GM18526 (cell line): ENCODE measurements around the gene IPO4.
A peak's percentile ranks its signal among the peaks of the same experiment; 100 is the strongest.

Experiments used
- POLR2A ChIP-seq: IDR thresholded peaks from 3 replicates; pipeline ENCODE4 v1.6.1; 2011; ENCODE audit not compliant: insufficient read length; ENCODE audit errors: extremely low read depth

The IPO4 gene

DNA sequence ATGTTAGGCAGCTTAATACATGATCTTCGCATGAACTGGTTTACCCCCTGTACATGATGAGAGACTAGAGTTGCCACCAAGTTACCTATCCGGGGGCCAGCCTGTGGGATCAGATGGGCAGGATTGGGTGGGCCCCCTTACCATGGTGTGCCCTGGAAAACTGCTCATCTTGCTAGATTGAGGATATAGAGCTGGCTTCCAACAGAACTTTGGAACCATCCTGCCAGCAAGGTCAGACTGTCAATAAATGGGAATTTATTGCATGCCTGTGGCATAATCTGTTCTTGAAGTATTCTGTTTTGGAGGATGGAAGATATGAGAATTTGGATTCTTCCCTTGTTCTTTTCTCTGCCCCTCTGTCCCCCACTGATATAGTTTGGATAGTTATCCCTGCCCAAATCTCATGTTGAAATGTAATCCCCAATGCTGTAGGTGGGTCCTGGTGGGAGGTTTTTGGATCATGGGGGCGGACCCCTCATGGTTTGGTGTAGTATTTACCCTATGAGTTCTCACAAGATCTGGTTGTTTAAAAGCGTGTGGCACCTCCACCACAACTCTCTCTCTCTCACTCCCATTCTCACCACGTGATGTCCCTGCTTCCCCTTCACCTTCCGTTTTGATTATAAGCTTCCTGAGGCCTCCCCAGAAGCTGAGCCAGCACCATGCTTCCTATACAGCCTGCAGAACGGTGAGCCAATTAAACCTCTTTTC lies 10.4 kb upstream of the IPO4 start:
- TF ChIP-seq POLR2A: no peak

DNA sequence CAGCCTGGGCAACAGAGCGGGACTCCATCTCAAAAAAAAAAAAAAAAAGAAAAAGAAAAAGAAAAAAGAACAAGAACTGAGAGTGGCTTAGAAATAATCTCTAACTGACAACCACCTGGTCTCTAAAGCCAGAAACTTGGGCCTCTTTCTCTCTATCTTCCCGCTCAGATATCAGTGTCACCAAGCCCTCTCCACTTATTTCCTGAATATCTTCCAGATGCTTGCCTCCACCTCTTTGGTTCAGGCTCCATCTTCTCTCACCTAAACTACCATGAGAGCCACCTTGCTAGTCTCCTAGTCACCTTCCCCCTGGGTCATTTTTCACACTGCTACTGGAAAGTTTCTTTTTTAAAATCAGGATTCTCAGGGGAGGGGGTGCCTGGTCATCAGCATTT lies 8.4 kb upstream of the IPO4 start:
- TF ChIP-seq POLR2A: no peak

DNA sequence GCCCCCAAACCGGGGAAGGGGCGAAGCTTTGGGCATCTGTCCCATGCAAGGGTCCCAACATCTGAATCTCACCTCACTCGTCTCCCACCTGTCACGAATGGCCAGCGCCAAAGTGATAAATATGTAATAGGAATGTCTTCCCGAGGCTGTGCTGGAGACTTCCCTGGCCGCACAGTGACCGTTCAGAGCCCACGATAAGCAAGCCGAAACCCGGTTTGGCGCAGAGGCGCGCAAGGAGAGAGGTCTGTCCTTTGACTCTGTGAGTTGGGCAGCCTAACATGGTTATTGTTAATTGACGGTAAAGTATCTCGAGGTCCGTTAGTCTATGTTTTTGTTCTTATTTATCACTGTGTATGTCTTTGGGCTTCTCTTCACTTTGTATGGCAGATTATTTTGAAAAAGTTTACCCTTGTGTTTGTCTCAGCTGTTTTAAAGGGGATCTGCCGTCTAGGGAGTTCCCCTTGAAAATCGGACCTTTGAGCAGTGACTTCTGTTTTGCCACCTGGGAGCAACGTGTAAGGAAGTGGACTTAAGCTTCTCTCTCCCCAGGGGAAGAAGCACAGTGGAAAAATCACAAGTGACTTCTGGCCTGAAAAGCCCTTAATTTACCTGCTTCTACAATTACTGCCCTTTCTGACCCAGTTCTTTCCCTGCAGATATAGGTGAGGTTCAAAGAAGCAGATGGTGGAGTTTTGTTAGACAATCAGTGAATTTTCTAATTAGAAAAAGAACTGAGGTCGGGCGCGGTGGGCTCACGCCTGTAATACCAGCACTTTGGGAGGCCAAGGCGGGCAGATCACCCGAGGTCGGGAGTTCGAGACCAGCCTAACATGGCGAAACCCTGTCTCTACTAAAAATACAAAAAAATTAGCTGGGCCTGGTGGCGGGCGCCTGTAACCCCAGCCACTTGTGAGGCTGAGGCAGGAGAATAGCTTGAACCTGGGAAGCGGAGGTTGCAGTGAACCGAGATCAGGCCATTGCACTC lies 7.7 kb upstream of the IPO4 start:
- no peak for TF ChIP-seq POLR2A

DNA sequence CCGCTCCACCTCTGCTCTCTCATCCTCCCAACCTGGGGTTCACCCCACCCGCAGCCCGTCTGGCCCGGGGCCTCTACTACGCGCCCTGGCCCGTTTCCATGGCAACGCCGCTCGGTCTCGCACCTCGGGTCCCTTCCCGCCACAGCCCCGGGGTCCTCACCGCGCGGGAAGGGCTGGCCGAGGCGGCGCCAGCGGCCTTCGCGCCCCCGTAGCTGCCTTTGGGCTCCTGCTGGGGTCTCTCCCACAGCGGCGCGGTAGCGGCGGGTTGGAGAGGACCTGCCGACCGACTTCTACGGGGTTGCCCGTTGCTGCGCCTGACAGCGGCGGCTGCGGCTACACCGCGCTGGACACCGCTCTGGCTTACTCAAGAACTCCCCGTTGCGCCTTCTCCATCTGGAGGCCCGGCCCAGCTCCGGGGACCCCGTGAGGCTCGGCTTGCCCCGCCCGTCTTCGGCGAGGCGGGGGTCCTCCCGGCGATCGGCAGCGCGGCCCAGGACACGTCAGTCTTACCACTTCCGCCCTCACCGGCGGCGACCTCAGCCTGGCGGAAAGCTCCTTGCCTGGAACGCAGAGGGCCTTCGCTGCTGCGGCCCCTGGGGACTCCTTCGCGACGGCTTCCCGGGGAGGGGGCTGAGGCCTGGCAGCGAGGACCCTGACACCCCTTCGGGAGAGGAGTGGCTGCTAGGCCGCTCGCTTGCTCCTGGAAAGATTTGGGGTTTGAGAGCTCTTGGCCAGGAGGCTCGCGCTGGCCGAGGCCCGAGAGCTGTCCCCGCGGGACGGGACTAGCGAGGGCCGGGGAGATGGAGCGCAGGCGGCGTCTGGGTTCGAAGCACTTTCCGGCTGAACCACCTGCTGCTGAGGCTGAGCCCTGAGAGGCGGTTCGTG lies 6.8 kb upstream of the IPO4 start, which contains the start of gene TM9SF1:
TSS of gene TM9SF1 (minus strand) at position 256 of the 885 bp plus-strand sequence. CDS start 422 bp downstream, outside the sequence.
- TF ChIP-seq POLR2A: peak; percentile 76

DNA sequence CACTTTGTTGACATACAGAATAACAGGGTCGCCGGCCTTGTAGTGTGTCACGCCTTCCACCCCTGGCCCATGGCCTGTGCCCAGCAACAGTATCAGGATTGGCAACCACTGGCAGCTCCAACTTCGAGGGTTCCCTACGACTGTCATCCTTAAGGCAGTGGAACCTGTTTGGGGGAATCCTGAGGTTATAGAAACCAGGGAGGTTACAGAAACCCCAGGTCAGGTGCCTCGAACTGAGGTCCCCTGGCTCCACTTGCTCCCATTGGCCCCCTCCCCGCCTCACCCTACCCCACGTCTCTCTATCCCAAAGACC lies 6.2 kb upstream of the IPO4 start:
- no peak for TF ChIP-seq POLR2A

DNA sequence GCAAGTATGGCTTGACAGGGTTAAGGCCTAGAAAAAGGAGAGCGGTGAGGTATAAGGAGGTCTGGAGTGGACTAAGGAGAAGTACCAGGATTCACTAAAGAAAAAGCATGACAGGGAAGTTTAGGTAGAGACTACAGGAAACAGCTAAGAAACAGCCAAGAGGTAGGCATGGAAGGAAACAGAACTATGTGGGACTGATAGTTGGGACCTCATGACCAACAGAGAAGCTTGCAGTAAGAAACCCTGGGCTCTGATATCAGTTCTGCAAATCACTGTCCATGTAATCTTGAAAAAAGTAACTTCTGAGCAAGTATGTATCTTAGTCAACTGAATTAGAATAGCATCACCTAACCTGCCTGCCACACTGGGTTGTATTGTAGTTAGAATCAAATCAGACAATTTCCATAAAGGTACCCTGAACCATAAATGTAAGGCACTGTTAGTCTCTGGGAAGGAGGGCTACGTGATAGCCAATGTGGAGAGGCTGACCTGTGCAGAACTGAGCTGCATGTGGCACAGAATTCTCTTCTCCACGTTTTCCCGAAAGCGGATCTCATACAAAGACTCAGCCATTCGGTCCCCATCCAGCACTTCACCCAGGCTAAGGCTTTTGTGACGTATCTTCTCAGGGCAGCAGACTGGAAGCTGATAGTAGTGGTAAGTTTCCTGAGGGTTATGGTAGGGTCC lies 5.7 kb upstream of the IPO4 start:
- TF ChIP-seq POLR2A: no peak

DNA sequence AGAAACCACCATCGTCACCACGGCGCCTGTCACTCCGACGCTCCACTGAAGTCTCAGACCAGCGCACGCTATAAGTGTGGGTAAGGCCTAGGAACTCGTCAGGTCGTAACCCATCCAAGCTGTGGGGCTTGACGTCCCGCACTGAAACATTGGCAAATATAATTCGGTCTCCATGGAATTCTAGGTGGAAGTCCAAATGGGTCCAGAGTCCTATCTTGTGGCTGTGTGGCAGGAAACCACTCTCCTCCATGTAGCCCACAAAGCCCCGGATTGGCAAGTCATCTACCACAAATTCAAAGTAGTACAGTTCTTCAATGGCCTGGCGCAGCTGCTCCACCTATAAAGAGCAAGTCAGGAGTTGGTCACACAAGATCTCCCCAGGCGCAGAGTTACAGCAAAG lies 4.3 kb upstream of the IPO4 start:
- TF ChIP-seq POLR2A: no peak

DNA sequence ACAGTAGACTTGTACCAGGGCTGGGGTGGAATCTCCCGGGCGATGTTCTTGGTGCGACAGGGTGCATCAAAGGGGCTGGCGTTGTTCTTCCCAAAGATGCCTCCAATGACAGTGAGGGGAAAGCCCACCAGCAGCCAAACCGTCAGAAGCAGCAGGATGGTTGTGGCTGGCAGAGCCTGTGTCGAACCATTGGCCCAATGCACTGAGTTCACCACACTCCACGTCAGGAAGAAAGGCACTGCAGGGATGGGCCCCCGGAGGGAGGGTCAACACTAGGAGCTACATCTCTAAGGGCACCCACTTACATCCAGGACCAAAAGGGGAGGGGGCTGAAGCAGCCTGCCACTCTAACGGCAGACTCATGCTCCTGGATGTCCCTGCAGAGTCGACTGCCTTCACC lies 1.8 kb upstream of the IPO4 start:
- no peak for TF ChIP-seq POLR2A

DNA sequence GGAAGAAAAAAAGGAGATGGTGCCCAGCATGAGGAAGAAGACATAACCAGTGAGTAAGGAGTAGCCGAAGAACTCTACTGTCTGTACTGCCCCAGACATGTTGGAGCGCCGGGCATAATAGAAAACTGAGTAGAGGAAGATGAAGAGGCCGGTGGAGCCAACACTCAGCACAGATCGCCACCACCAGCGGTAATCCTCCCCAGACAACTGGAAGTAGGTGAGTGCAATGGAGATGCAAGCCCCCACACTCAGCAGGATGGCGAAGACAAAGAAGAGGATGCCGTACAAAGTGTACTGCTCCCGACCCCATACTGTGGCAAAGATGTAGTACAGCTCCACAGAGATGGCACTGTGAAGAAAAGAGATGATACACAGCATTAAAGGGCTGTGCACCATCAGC lies 844 bp upstream of the IPO4 start:
- TF ChIP-seq POLR2A: no peak

DNA sequence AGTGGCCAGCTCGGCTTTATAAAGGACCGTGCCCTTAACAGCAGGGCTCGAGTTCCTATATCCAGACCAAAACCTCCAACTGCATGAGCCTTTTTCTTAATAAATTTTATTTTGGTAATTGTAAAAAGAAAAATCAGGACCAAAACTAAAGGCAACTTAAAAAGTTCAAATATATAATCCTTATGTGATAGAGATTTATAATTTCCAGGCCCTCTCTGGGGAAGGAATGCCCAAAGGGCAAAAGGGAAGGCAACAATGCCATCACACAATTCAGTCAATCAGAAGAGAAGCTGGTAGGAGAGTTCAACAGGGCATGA lies 401 bp upstream of the IPO4 start:
- no peak for TF ChIP-seq POLR2A

DNA sequence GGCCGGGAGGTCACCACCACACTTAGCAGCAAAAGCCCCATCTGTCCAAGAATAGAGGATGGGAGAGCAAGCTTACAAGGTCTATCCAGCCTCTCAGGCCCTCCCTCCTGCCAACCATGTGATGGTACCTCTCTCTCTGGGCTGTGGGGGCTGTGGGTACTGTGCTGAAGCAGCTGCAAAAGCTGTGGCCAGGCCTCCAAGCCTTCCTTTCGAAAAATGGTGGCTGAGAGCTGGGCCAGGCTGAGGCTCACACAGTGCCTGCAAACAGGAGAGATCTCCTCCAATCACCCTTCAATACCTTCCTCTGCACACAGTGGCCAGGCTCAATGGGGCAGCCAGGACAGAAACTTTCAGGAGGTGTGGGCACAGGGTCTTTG lies 1.1 kb downstream of the IPO4 start:
- no peak for TF ChIP-seq POLR2A

DNA sequence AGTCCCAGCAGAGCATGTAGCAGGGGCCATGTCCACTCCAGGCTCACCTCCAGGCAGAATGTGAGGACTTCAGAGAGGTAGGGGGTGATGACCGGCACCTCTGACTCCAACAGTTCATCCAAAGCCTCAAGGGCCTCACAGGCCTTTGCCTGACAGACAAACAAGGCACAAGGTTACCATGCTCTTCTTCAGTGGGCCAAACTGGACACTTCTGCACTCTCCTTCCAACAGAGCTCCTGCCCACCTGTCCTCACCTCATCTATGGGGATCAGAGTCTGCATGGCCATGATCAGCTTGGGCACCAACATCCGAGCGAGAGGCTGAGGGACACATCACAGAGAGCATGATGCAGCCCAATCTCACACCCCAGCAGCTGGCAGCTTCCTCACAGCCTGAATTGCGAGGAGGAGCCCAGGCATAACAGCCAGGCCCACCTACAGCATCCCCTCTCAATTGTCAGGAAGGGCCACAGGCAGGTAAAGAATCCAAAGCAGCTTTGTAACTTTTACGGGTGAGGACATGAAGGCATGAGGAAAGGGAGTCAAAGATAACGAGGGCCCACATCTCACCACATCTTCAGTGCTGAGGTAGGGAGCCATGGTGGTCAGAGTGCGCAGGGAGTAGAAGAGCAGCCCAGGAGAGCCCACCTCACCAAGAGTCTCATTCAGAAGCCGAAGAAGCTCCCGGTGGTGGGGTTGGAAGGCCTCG lies 1.6 kb downstream of the IPO4 start:
- TF ChIP-seq POLR2A: no peak

DNA sequence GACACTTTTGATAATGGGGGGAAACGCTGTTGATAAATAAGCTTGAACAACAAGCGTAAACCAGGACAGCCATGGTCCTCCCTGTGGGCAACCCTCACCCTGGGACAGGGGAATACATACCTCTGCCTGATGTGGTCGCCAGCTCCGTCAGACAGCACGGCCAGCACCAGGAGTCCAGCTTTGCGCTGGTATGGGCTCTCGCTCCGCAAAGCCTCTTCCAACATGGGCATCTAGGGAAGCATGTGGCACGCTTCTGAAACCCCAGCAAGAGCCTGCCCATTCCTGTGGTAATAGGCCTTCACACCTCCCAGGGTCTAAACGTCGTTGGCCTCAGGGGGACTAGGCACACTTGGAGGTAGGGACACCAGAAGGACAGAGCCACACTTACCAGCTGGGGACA lies 2.9 kb downstream of the IPO4 start:
- TF ChIP-seq POLR2A: no peak

DNA sequence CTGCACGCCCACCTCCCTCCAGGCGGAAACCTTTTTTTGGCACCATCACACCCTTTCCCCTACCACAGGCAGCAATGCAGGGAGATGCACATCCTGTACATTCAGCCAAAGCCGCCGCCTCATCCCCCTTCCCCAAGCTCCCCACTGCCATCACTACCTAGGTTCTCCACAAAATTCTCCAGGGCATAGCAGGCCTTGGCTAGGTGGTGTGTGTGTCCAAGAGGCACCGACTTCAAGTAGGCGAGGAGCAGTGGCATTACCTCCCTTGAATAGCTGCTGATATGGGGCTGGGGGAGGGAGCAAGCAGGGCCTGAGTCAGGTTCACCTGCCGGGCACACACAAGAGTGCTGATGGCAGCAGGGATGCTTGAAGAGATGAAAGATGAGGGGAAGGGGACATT lies 3.6 kb downstream of the IPO4 start:
- TF ChIP-seq POLR2A: no peak
